Caco-2 (cell line): ENCODE results near the gene C15orf62. TPM values are rescaled to one million over a fixed set of nuclear protein-coding genes. Genes with fewer than 3 reads are reported as not detected.

ENCODE experiments used
- BruUV-seq: library from RNA; stranded (reverse); fragments of 400-500 nt; replicated peaks from 2 replicates; lab custom pipeline; 2021; lab: Mats Ljungman, UMichigan
- CTCF ChIA-PET: fragments of 300-600 bp; sonication (Branson Sonifier 250); formaldehyde crosslinking; loops from one replicate; lab custom pipeline; 2022; ENCODE audit warnings: antibody characterized with exemption; lab: Charles Lee
- POLR2A ChIA-PET: fragments of 300-600 bp; sonication (Branson Sonifier 250); formaldehyde crosslinking; loops from one replicate; lab custom pipeline; 2022; ENCODE audit warnings: antibody characterized with exemption; lab: Charles Lee
- DNase-seq, 2 experiments: peaks; one replicate each; pipeline versions ENCODE4 v3.0.0 to v3.0.0-alpha.2; 2020 to 2022
- H3K27me3 ChIP-seq: replicated peaks from 2 replicates; pipeline ENCODE4 v1.6.0; 2011; ENCODE audit warnings: low read length; ENCODE audit not compliant: control insufficient read depth, insufficient read depth
- H3K36me3 ChIP-seq: 2 replicates; pipeline ENCODE4 v1.5.1; 2011; ENCODE audit warnings: low read length; ENCODE audit not compliant: control insufficient read depth, insufficient read depth
- H3K4me1 ChIP-seq: fragments of 250-450 bp; sonication (Bioruptor Pico); 2 replicates; pipeline ENCODE4 v1.5.1; 2020; ENCODE audit warnings: mild to moderate bottlenecking
- H3K4me3 ChIP-seq: 2 replicates; pipeline ENCODE4 v1.5.1; 2011; ENCODE audit warnings: low read depth, mild to moderate bottlenecking, control low read depth, low read length
- H3K9me3 ChIP-seq: fragments of 250-450 bp; sonication (Bioruptor Pico); 2 replicates; pipeline ENCODE4 v1.5.1; 2020; ENCODE audit warnings: mild to moderate bottlenecking, moderate library complexity
- H3K27ac Mint-ChIP-seq: one replicate; pipeline ENCODE4 v1.8.0; 2022; ENCODE audit warnings: mixed read lengths; ENCODE audit not compliant: unreplicated experiment
- H3K27me3 Mint-ChIP-seq: one replicate; pipeline ENCODE4 v1.8.0; 2022; ENCODE audit warnings: mixed read lengths; ENCODE audit not compliant: insufficient read depth, unreplicated experiment
- H3K36me3 Mint-ChIP-seq: one replicate; pipeline ENCODE4 v1.8.0; 2022; ENCODE audit warnings: mild to moderate bottlenecking, mixed read lengths; ENCODE audit not compliant: insufficient read depth, unreplicated experiment
- H3K4me1 Mint-ChIP-seq: one replicate; pipeline ENCODE4 v1.8.0; 2022; ENCODE audit warnings: low read depth, mixed read lengths; ENCODE audit not compliant: unreplicated experiment
- H3K4me3 Mint-ChIP-seq: one replicate; pipeline ENCODE4 v1.8.0; 2022; ENCODE audit warnings: mild to moderate bottlenecking, moderate library complexity, mixed read lengths; ENCODE audit not compliant: unreplicated experiment
- H3K9me3 Mint-ChIP-seq: one replicate; pipeline ENCODE4 v1.8.0; 2022; ENCODE audit warnings: mixed read lengths; ENCODE audit not compliant: unreplicated experiment
- intact Hi-C: fragments of 100-400 bp; cut with micrococcal nuclease; formaldehyde crosslinking; loops from one replicate; pipeline ENCODE4 v1.10.0; 2022; ENCODE audit not compliant: unreplicated experiment
- total RNA-seq: library from RNA; stranded (reverse); gene quantifications from 2 replicates; pipeline ENCODE4 v1.2.3, GENCODE V29; 2022
- TF ChIP-seq, protein P1 (sequence below), 2 experiments: fragments of 200-600 bp in 1 of 2; IDR thresholded peaks; 1 replicate in 1 of 2; 2 replicates in 1 of 2; pipeline versions ENCODE4 v1.5.1 to v1.8.0; 2011 to 2022; ENCODE audit warnings: antibody characterized with exemption in 1 of 2, control low read depth in 1 of 2, inconsistent platforms in 1 of 2, low read depth in 1 of 2, low read length in 1 of 2, mild to moderate bottlenecking in 1 of 2, moderate library complexity in 1 of 2; ENCODE audit not compliant: insufficient read depth in 1 of 2, severe bottlenecking in 1 of 2, unreplicated experiment in 1 of 2

C15orf62 gene
- total RNA-seq, 1 experiment from 2014 or later, result 1.3 TPM

DNA sequence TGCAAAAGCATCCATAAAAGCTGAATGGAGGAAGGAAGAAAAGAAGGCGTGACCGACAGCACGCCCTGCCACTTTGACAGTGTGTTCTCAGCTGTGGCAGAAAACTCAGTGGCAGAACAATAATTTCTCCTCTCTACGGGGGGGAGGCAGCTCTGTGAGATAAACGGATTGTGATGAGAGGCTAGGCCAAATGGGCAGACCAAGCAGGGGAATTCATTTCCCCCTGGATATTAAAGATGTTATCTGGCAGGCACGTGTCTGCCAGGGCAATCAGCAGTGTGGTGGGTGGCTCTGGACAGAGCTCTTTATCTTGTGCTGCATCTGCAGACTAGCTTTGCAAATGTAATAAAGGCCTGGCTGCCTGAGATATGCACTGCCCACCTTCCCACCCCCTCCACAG, 12.8 kb upstream of the C15orf62 start:
- Histone ChIP-seq H3K9me3 (no peaks in the 10 kb centered on the region), H3K4me3 (no peak overlapping the region), H3K36me3 (no peaks in the 10 kb centered on the region), H3K4me1 (no peaks in the 10 kb centered on the region), H3K27me3 (no peaks in the 10 kb centered on the region)
- H3K27me3 Mint-ChIP-seq, result no peaks in the 10 kb centered on the region
- H3K4me3 Mint-ChIP-seq, result peak overlapping the region; percentile 3
- ChIA-PET CTCF (no interaction called here), POLR2A (interaction anchor here (0.6 to 0.7 kb wide), 2 partner anchors 16 to 129 kb away, joined by 5 to 7 read pairs; no protein-coding TSS in a partner anchor)
- H3K9me3 Mint-ChIP-seq, result no peaks in the 10 kb centered on the region
- H3K27ac Mint-ChIP-seq, result peak overlapping the region; percentile 99
- intact Hi-C loops, result no loop called here
- no peak for DNase-seq
- peaks cover 14% of the 10 kb centered on the region for H3K36me3 Mint-ChIP-seq
- TF ChIP-seq, protein P1, sequence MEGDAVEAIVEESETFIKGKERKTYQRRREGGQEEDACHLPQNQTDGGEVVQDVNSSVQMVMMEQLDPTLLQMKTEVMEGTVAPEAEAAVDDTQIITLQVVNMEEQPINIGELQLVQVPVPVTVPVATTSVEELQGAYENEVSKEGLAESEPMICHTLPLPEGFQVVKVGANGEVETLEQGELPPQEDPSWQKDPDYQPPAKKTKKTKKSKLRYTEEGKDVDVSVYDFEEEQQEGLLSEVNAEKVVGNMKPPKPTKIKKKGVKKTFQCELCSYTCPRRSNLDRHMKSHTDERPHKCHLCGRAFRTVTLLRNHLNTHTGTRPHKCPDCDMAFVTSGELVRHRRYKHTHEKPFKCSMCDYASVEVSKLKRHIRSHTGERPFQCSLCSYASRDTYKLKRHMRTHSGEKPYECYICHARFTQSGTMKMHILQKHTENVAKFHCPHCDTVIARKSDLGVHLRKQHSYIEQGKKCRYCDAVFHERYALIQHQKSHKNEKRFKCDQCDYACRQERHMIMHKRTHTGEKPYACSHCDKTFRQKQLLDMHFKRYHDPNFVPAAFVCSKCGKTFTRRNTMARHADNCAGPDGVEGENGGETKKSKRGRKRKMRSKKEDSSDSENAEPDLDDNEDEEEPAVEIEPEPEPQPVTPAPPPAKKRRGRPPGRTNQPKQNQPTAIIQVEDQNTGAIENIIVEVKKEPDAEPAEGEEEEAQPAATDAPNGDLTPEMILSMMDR (IDR thresholded peaks at IDR 0.05; ENCODE audit: insufficient read depth in 1 of 2, low read depth in 1 of 2, low read length in 1 of 2, severe bottlenecking in 1 of 2, unreplicated experiment in 1 of 2), result no peak
- BruUV-seq, result no TSS peak
- no peaks in the 10 kb centered on the region for H3K4me1 Mint-ChIP-seq

DNA sequence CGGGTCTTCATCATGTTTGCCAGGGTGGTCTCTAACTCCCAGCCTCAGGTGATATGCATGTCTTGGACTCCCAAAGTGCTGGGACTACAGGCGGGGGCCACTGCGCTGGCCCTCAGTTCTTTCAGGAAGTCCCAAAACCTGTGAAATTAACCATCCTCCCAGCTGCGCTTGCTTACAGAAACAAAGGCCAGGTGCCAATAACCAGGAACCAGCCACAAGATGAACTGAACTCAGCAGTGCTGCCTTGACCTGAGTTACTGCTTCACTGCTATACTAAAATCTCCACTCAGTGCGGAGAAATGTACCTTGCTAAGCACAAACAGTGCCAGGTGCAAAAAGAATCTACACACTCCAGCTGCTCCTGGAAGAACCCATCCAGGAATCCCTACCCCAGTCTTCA, 9.8 kb upstream of the C15orf62 start:
- no TSS peak for BruUV-seq
- CTCF ChIA-PET, result no interaction called here
- POLR2A ChIA-PET, result no interaction called here
- no peaks in the 10 kb centered on the region for H3K27me3 Mint-ChIP-seq
- H3K36me3 ChIP-seq, result no peaks in the 10 kb centered on the region
- peaks cover 20% of the 10 kb centered on the region for H3K36me3 Mint-ChIP-seq
- H3K9me3 Mint-ChIP-seq, result no peaks in the 10 kb centered on the region
- TF ChIP-seq, protein P1 (IDR thresholded peaks at IDR 0.05; ENCODE audit: insufficient read depth in 1 of 2, low read depth in 1 of 2, low read length in 1 of 2, severe bottlenecking in 1 of 2, unreplicated experiment in 1 of 2), result no peak
- peaks cover under 1% of the 10 kb centered on the region for H3K4me1 Mint-ChIP-seq
- H3K4me1 ChIP-seq, result peaks cover 7% of the 10 kb centered on the region; the same call in 1 of the 2 replicates
- no peaks in the 10 kb centered on the region for H3K9me3 ChIP-seq
- H3K4me3 Mint-ChIP-seq, result no peak overlapping the region
- no peak for DNase-seq
- no peak overlapping the region for H3K4me3 ChIP-seq
- intact Hi-C loops, result loop anchor here (10.0 kb wide), 1 partner anchor 195 kb away; the partner anchor contains the start of genes CCDC32 and RPUSD2
- H3K27ac Mint-ChIP-seq, result no peak overlapping the region
- H3K27me3 ChIP-seq, result no peaks in the 10 kb centered on the region

DNA sequence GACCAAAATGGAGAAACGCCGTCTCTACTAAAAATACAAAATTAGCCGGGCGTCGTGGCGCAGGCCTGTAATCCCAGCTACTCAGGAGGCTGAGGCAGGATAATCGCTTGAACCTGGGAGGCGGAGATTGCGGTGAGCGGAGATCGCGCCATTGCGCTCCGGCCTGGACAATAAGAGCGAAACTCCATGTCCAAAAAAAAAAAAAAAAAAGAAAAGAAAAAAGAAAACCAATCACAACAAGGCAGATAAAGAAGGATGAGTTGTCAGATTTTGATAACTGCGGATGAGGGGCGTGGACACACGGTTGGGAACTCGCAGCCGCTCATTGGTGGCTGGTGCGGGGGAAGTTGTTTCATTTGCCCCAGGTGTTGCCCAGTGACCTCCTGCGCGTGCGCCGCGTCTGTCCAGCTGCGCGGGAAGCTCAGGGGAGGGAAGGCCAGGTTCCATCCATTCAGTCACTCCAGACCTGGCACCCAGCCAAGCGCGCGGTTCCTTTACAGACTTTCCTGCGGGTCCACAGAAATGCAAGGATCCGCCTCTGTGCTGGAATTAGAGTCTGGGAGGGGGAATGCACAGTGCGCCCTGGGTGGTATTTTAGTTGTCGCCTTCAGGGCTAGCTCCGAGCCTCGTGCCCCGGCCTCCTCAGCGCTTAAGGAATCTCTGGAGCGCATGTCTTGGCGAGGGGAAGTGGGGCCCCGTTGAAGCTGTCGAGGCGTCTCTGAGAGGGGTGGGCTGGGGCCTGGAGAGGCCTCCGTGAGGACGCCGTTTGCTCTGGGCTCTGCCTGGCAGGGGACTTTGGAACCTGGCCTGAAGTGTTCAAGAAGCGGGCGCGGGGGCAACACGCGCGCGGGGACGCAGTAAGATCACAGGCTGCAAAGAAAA, 6.6 kb upstream of the C15orf62 start:
- H3K4me1 ChIP-seq, result peaks cover 7% of the 10 kb centered on the region; the same call in 1 of the 2 replicates
- H3K36me3 Mint-ChIP-seq, result peaks cover 24% of the 10 kb centered on the region
- ChIA-PET POLR2A (interaction anchor here (0.6 to 1.7 kb wide), 8 partner anchors 9 to 198 kb away, joined by 3 to 10 read pairs (median 5); partner anchors contain the start of genes CHAC1, DNAJC17, RAD51 and RMDN3), CTCF (interaction anchor here (0.7 to 5.7 kb wide), 9 partner anchors 13 to 131 kb away, joined by 3 to 25 read pairs (median 6); partner anchors contain the start of genes DNAJC17, VPS18 and ZFYVE19)
- TF ChIP-seq, protein P1 (IDR thresholded peaks at IDR 0.05; ENCODE audit: insufficient read depth in 1 of 2, low read depth in 1 of 2, low read length in 1 of 2, severe bottlenecking in 1 of 2, unreplicated experiment in 1 of 2), result no peak
- H3K4me3 ChIP-seq, result peak overlapping the region; percentile 92
- peaks cover 11% of the 10 kb centered on the region for H3K4me1 Mint-ChIP-seq
- intact Hi-C loops, result loop anchor here (1.0 to 10.0 kb wide), 2 partner anchors 8 to 198 kb away; partner anchors contain the start of genes CCDC32, RMDN3 and RPUSD2
- no peaks in the 10 kb centered on the region for H3K36me3 ChIP-seq
- TSS peak; percentile 77 for BruUV-seq
- no peaks in the 10 kb centered on the region for H3K27me3 Mint-ChIP-seq
- no peaks in the 10 kb centered on the region for H3K9me3 ChIP-seq
- H3K4me3 Mint-ChIP-seq, result peak overlapping the region; percentile 86
- H3K27ac Mint-ChIP-seq, result peak overlapping the region; percentile 90
- no peaks in the 10 kb centered on the region for H3K27me3 ChIP-seq
- DNase-seq, result peak; percentile 88 to 91
- H3K9me3 Mint-ChIP-seq, result no peaks in the 10 kb centered on the region
